AG09309 (cell line): ENCODE data around the gene ADRM1.

Experiments
- DNase-seq: peaks from one replicate; pipeline ENCODE4 v3.0.0-alpha.2; 2010; ENCODE audit warnings: low read depth
- H3K4me3 ChIP-seq: 2 replicates; pipeline ENCODE4 v1.5.1; 2011; ENCODE audit warnings: mild to moderate bottlenecking, low read depth, low read length, moderate library complexity; ENCODE audit not compliant: control insufficient read depth
- TF ChIP-seq, protein P1 (sequence below): IDR thresholded peaks from 2 replicates; pipeline ENCODE4 v1.5.1; 2011; ENCODE audit warnings: mild to moderate bottlenecking, low read depth, low read length, inconsistent platforms; ENCODE audit not compliant: insufficient read depth, control insufficient read depth; ENCODE audit errors: missing control alignments

Gene ADRM1

DNA sequence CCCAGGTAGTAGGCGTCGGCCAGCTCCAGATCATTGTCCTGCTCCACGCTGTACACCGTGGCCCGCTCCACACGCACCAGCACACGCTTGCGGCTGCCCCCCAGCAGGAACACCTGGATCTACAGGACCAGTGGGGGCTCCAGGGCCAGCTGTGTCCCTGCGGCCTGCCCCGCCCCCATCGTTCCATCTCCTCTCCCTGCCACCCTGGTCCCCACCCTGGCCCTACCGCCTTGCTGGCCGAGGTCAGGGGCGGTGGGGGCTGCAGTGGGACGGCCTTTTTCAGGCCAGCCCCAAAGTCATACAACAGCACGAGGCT, 9.8 kb downstream of the ADRM1 start:
- TF ChIP-seq, protein P1, sequence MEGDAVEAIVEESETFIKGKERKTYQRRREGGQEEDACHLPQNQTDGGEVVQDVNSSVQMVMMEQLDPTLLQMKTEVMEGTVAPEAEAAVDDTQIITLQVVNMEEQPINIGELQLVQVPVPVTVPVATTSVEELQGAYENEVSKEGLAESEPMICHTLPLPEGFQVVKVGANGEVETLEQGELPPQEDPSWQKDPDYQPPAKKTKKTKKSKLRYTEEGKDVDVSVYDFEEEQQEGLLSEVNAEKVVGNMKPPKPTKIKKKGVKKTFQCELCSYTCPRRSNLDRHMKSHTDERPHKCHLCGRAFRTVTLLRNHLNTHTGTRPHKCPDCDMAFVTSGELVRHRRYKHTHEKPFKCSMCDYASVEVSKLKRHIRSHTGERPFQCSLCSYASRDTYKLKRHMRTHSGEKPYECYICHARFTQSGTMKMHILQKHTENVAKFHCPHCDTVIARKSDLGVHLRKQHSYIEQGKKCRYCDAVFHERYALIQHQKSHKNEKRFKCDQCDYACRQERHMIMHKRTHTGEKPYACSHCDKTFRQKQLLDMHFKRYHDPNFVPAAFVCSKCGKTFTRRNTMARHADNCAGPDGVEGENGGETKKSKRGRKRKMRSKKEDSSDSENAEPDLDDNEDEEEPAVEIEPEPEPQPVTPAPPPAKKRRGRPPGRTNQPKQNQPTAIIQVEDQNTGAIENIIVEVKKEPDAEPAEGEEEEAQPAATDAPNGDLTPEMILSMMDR: no peak
- no peak overlapping the region for H3K4me3 ChIP-seq
- no peak for DNase-seq

DNA sequence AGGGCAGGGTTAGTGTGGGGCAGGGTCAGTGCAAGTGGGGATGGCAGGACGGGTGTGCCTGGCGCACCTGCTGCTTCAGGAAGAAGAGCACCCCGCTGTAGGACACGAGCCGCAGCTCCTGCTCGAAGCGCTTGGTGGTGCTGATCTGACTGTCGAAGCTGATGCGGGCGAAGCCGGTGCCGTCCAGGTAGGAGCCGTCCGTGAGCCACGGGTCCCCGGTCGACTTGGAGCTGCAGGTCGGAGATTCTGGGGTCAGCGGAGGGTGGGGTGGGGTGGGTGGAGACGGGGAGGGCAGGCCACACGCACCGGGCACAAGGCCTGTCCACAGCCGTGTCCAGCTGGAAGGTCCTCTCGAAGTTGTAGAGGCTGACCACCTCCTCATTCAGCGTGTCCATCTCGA, 10.2 kb downstream of the ADRM1 start:
- TF ChIP-seq, protein P1: no peak
- H3K4me3 ChIP-seq: no peak overlapping the region
- DNase-seq: no peak

DNA sequence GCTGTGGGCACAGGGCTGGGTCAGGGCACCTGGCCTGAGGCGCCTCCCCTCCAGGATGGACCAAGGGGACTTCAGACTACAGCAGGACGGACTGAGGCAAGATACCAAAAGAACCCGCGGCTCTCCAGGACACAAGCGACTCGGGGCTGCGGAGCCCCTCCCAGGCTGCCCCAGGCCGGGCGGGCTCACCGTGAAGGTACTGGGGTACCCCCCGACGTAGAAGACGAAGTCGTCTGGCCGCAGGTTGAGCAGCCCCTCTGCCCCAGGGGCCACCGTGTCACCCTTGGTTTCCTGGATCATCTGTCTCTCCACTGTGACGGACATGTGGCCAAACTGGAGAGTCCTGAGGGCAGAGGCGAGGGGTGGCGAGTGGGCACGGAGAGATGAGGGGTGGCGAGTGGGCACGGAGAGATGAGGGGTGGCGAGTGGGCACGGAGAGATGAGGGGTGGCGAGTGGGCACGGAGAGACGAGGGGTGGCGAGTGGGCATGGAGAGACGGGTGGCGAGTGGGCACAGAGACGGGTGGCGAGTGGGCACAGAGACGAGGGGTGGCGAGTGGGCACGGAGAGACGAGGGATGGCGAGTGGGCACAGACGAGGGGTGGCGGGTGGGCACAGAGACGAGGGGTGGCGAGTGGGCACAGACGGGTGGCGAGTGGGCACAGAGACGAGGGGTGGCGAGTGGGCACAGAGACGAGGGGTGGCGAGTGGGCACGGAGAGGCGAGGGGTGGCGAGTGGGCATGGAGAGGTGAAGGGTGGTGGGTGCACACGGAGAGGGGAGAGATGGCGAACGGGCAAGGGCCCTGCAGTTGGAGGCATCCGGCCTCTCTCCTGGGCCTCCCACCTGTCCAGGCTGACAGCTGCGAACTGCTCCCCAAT, 10.9 kb downstream of the ADRM1 start:
- no peak for DNase-seq
- TF ChIP-seq, protein P1: no peak

DNA sequence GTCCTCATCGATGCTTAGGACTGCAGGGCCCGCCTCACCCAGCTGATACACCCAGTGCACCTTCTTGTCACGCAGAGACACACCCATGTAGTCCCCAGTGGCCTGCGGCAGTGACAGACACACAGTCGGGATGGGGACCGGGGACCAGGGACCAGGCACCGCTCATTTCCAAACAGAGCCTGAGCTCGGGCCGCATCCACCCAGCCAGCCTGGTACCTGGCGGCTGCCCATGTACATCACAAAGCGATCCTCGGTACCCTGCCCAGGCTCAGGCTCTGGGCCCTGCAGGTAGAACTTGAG, 11.5 kb downstream of the ADRM1 start:
- H3K4me3 ChIP-seq: no peak overlapping the region
- TF ChIP-seq, protein P1: no peak
- no peak for DNase-seq

More for the DNA sequence above, 10.9 kb downstream of the ADRM1 start:
- no peak overlapping the region for H3K4me3 ChIP-seq

DNA sequence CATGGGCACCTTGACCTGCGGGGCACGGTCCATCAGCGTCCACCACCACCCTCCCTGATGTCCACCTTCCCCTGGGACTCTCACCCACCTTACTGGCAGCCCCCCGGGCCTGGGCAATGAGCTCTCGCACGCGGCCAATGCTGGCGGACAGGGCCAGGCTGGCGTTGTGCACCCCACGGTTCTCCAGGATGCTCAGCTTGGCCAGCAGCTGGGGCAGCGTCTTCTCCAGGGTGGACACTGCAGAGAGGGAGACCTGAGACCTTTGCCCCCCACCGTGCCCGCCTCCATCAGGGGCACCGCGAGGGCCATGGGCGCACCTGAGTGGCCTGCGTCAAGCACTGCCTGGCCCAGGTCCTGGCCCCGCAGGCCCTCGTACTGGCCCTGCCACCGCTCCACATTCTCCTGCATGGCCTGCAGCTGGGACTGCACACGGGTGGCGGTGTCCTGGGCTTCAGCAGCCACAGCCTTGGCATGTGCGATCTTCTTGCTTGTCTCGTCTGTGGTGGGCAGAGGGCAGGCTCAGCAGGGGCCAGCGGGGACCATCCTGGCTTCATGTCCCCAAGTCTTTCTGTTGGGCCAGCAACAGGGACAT, 12.0 kb downstream of the ADRM1 start:
- no peak for DNase-seq
- TF ChIP-seq, protein P1: no peak
- H3K4me3 ChIP-seq: no peak overlapping the region

DNA sequence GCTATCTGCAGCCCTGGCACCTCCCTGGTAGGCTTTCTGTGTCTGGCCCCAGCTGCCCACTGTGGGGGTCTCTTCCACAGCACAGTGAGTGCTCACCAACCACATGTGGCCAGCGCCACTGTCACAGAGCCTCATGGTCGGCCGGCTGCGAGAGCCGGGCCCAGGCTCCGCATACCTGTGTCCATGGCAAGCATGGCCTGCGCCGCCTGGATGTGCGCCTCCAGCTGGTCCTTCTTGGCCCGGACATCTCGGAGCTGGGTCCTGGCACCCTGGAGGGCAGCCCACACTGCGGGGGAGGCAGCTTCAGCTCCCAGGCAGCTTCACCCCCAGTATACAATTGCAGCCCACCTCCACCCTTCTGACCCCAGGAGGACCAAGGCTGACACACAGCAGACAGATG, 13.0 kb downstream of the ADRM1 start:
- TF ChIP-seq, protein P1: no peak
- H3K4me3 ChIP-seq: no peak overlapping the region
- DNase-seq: no peak
